NCI-H146 (cell line): ENCODE results near the gene CST7.
A peak's percentile ranks its signal among the peaks of the same experiment; 100 is the strongest.

Source experiments
- DNase-seq: peaks from one replicate; lab custom pipeline; 2025; lab: John Stamatoyannopoulos, UW

The CST7 gene

GRCh38 chr20:25005220-25005619 lies 56.2 kb downstream of the CST7 start:
- peak; percentile 25 for DNase-seq

- DNase-seq, result no peak
Observed at GRCh38 chr20:25005661-25006060, 56.6 kb downstream of the CST7 start.

DNA sequence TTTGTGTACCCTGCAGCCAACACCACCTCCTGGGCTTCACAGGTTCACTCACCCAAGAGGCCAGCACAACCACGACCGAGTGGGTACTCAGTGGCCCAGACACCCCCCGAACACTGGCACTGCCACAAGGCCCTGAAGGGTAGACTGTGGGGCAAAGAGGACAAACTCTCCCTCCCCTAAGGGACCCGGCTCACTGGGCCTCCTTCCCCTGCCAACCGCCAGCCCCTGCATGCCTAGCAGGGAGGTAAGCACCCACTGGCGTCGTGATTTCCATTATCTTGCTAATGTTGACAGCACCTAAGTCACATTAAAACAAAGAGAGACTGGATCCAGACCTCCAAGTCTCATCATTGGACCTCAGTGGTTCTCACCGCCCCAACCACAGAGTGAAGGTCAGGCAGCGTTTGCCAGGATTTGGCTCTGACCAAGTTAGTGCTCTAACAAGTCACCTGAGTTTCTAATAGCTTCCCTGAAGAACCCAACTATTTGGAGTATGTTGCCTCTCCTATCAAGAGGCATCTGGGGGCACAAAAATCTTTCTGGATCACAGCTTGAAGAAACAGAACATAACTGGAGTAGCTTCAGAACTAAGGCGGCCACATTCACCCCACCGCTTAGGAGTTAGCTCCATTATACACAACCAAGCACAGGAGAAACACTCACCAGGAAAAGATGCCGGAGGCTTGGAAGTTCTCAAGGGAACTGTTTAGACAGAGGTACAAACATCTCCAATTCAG lies 57.5 kb downstream of the CST7 start:
- no peak for DNase-seq

GRCh38 chr20:25007491-25008305 lies 58.6 kb downstream of the CST7 start:
- DNase-seq, result no peak

- no peak for DNase-seq
Observed at GRCh38 chr20:25008388-25009217, 59.5 kb downstream of the CST7 start.
